ENCODE data around the gene KCNQ2. TPM values are rescaled to one million over a fixed set of nuclear protein-coding genes. Genes with fewer than 3 reads are reported as not detected.

Gene KCNQ2
- total RNA-seq, 1 experiment from 2014 or later, result 0.38 TPM

DNA sequence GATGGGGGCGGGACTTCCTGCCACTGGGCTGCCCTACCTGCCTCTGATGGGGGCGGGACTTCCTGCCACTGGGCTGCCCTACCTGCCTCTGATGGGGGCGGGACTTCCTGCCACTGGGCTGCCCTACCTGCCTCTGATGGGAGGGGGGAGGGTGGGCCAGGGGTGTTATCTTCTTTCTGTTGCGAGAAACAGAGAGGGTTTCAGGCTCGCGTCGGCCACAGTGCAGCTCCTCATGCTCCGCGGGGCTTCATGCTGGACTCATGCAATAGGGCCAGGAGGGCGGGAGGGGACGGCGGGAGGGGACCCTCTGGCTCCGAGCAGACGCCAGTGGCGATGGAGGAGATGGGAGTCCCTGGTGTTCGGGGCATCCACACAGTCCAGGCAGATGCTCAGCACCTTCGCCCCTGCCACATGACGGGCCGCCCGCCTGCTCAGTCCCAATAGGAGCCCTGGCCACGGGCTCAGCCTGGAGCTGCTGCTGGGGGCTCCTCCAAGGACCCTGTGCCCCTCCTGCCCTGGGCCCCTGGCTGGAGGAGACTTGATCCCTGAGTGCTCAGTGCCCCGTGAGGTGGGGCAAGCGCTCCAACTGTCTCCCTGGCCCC lies 62.5 kb downstream of the KCNQ2 start:
- no TSS peak for BruUV-seq (replicated peaks)
- H3K27ac Mint-ChIP-seq (ENCODE audit: unreplicated experiment), result no peak overlapping the region
- H3K27me3 Mint-ChIP-seq (ENCODE audit: unreplicated experiment), result peaks cover 65% of the 10 kb centered on the region
- TF ChIP-seq, protein P1, sequence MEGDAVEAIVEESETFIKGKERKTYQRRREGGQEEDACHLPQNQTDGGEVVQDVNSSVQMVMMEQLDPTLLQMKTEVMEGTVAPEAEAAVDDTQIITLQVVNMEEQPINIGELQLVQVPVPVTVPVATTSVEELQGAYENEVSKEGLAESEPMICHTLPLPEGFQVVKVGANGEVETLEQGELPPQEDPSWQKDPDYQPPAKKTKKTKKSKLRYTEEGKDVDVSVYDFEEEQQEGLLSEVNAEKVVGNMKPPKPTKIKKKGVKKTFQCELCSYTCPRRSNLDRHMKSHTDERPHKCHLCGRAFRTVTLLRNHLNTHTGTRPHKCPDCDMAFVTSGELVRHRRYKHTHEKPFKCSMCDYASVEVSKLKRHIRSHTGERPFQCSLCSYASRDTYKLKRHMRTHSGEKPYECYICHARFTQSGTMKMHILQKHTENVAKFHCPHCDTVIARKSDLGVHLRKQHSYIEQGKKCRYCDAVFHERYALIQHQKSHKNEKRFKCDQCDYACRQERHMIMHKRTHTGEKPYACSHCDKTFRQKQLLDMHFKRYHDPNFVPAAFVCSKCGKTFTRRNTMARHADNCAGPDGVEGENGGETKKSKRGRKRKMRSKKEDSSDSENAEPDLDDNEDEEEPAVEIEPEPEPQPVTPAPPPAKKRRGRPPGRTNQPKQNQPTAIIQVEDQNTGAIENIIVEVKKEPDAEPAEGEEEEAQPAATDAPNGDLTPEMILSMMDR (IDR thresholded peaks at IDR 0.05; ENCODE audit: unreplicated experiment), result no peak
- intact Hi-C loops (cut with micrococcal nuclease; ENCODE audit: unreplicated experiment), result no loop called here
- CTCF ChIA-PET, result interaction anchor here (0.6 kb wide), 1 partner anchor 240 kb away, joined by 3 read pairs; no protein-coding TSS in a partner anchor
- H3K9me3 Mint-ChIP-seq (ENCODE audit: low read depth, unreplicated experiment), result no peaks in the 10 kb centered on the region
- no peaks in the 10 kb centered on the region for H3K4me1 Mint-ChIP-seq (ENCODE audit: low read depth, unreplicated experiment)
- no peak overlapping the region for H3K4me3 Mint-ChIP-seq (ENCODE audit: low read depth, unreplicated experiment)
- H3K36me3 Mint-ChIP-seq (ENCODE audit: insufficient read depth, unreplicated experiment), result no peaks in the 10 kb centered on the region
- no peak for DNase-seq

DNA sequence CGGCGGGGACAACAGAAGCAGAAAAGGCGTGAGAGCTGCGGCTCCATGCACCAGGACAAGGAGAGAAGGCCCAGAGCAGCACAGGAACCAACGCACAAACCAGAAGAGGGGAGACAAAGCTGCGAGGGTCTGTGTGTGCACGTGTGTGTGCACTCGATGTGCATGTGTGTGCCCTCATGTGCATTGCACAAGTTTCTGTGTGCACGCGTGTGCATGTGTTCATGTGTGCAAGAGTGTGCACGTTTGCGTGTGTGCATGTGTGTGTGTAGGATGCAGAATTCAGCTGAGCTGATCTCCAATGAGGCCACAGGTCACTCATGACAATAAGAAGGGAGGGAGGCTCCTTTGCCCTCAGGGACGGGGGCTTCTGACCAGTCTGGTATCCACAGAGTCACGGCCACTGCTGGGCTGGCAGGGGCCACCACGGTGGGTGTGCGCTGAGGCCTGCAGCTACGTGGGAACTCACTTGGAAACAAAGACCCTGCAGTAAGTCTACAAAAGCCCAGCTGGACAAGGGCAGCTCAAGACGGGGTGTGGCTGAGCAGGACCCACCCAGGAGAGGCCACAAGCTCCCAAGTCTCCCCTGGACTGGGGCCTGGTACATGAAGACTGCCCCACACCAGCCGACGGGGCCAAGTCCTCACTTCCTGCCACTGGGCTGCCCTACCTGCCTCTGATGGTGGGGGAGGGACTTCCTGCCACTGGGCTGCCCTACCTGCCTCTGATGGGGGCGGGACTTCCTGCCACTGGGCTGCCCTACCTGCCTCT lies 63.2 kb downstream of the KCNQ2 start:
- H3K4me3 Mint-ChIP-seq (ENCODE audit: low read depth, unreplicated experiment), result no peak overlapping the region
- peaks cover 65% of the 10 kb centered on the region for H3K27me3 Mint-ChIP-seq (ENCODE audit: unreplicated experiment)
- intact Hi-C loops (cut with micrococcal nuclease; ENCODE audit: unreplicated experiment), result no loop called here
- BruUV-seq (replicated peaks), result no TSS peak
- no peaks in the 10 kb centered on the region for H3K9me3 Mint-ChIP-seq (ENCODE audit: low read depth, unreplicated experiment)
- TF ChIP-seq, protein P1 (IDR thresholded peaks at IDR 0.05; ENCODE audit: unreplicated experiment), result no peak
- H3K27ac Mint-ChIP-seq (ENCODE audit: unreplicated experiment), result no peak overlapping the region
- no peaks in the 10 kb centered on the region for H3K36me3 Mint-ChIP-seq (ENCODE audit: insufficient read depth, unreplicated experiment)
- H3K4me1 Mint-ChIP-seq (ENCODE audit: low read depth, unreplicated experiment), result no peaks in the 10 kb centered on the region
- CTCF ChIA-PET, result interaction anchor here (0.5 to 0.6 kb wide), 2 partner anchors 14 to 240 kb away, joined by 3 to 4 read pairs; no protein-coding TSS in a partner anchor
- DNase-seq, result no peak

DNA sequence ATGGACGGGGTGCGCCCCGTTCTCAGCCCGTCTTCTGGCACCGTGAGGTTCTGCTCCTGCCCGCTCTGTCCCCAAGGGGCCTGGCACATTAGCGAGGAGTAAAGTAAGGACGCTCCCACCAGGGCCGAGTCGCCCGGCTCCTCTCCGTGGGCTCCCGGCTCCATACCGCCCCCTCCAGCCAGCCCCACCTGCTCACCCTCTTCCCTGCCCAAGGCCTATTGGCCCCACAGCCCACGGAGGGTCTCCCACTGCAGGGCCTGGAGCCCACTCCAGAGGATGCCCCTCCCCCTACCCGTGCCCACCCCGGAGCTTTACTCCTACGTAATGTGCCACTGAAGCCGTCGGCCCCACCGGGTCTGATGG lies 63.8 kb downstream of the KCNQ2 start:
- no peaks in the 10 kb centered on the region for H3K9me3 Mint-ChIP-seq (ENCODE audit: low read depth, unreplicated experiment)

DNA sequence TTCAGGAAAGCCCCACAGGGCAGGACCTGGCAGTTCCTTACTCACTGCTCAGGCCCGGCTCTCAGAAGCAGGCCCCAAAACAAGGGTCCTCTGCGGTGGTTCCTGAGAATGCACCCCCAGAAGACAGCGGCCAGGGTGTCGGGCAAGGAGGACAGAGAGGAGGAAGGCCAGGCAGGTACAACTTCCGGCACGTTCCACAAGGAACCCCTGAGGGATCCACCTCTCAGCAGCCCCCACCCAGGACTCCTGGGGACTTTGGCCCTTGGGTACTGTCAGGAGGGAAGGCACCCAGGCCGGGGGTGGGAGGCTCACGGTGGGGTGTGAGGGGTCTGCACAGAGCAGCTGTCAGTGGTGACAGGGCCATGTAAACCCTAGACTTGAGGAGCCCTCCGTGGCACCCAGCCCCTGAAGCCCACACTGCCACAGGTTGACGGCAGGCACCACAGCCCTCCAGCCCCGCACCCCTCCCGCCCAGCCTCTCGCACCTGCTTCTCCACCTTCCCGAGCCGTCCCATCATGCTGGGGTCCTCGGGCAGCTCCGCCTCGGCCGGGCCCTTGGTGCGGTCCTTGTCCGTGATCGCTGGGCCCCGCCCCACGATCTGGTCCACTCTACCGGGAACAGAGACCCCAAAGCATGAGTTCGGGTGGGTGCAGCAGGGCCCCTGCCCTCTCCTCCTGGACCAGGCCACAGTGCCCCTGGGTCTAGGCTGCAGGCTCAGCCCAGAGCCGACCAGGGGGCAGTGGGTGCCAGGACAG lies 64.3 kb downstream of the KCNQ2 start:
- Mint-ChIP-seq H3K4me1 (ENCODE audit: low read depth, unreplicated experiment) (no peaks in the 10 kb centered on the region), H3K36me3 (ENCODE audit: insufficient read depth, unreplicated experiment) (no peaks in the 10 kb centered on the region), H3K9me3 (ENCODE audit: low read depth, unreplicated experiment) (no peaks in the 10 kb centered on the region), H3K27me3 (ENCODE audit: unreplicated experiment) (peaks cover 65% of the 10 kb centered on the region), H3K27ac (ENCODE audit: unreplicated experiment) (no peak overlapping the region), H3K4me3 (ENCODE audit: low read depth, unreplicated experiment) (no peak overlapping the region)
- no peak for DNase-seq
- BruUV-seq (replicated peaks), result no TSS peak
- CTCF ChIA-PET, result interaction anchor here (0.5 kb wide), 1 partner anchor 25 kb away, joined by 5 read pairs; no protein-coding TSS in a partner anchor
- TF ChIP-seq, protein P1 (IDR thresholded peaks at IDR 0.05; ENCODE audit: unreplicated experiment), result no peak
- intact Hi-C loops (cut with micrococcal nuclease; ENCODE audit: unreplicated experiment), result no loop called here

More for the DNA sequence above, 63.8 kb downstream of the KCNQ2 start:
- DNase-seq, result no peak
- Mint-ChIP-seq H3K27ac (ENCODE audit: unreplicated experiment) (no peak overlapping the region), H3K4me3 (ENCODE audit: low read depth, unreplicated experiment) (no peak overlapping the region), H3K4me1 (ENCODE audit: low read depth, unreplicated experiment) (no peaks in the 10 kb centered on the region), H3K36me3 (ENCODE audit: insufficient read depth, unreplicated experiment) (no peaks in the 10 kb centered on the region), H3K27me3 (ENCODE audit: unreplicated experiment) (peaks cover 65% of the 10 kb centered on the region)
- no TSS peak for BruUV-seq (replicated peaks)
- intact Hi-C loops (cut with micrococcal nuclease; ENCODE audit: unreplicated experiment), result no loop called here
- TF ChIP-seq, protein P1 (IDR thresholded peaks at IDR 0.05; ENCODE audit: unreplicated experiment), result no peak
- CTCF ChIA-PET, result interaction anchor here (0.5 kb wide), 1 partner anchor 26 kb away, joined by 5 read pairs; no protein-coding TSS in a partner anchor
